Activated CD8-positive, alpha-beta memory T cell treated with anti-CD3 and anti-CD28 coated beads, Interleukin-2, amount 50 U/mL, for 24 hours (primary cell): Measurements from ENCODE around the gene CDIP1.
A peak's percentile ranks its signal among the peaks of the same experiment; 100 is the strongest.

Experiments
- DNase-seq: peaks from one replicate; pipeline ENCODE4 v3.0.0-alpha.2; 2020; ENCODE audit errors: extremely low read depth

Gene CDIP1

GRCh38 chr16:4489030-4489429, 49.5 kb downstream of the CDIP1 start:
- no peak for DNase-seq

GRCh38 chr16:4488499-4488967, 50.0 kb downstream of the CDIP1 start:
- no peak for DNase-seq

- no peak for DNase-seq
These were observed 50.5 kb downstream of the CDIP1 start for GRCh38 chr16:4487955-4488498.

- no peak for DNase-seq
These were observed 52.3 kb downstream of the CDIP1 start for GRCh38 chr16:4486126-4486893.

GRCh38 chr16:4481963-4482362, 56.6 kb downstream of the CDIP1 start:
- no peak for DNase-seq

- DNase-seq: no peak
These were observed 57.0 kb downstream of the CDIP1 start for GRCh38 chr16:4481526-4481925.

GRCh38 chr16:4477966-4478365, 60.6 kb downstream of the CDIP1 start:
- DNase-seq: no peak

GRCh38 chr16:4475880-4476788, 62.4 kb downstream of the CDIP1 start, which contains the start of gene HMOX2:
Gene HMOX2, plus strand, starts transcription at chr16:4476398. Its CDS starts 29,127 bp downstream, at chr16:4505525.
- peak; percentile 84 for DNase-seq

GRCh38 chr16:4474192-4474961, 64.2 kb downstream of the CDIP1 start, which contains the start of gene NMRAL1:
Gene NMRAL1, minus strand, starts transcription at chr16:4474625. Its CDS starts 493 bp downstream, at chr16:4474132.
- peak; percentile 72 for DNase-seq

GRCh38 chr16:4472880-4473279, 65.7 kb downstream of the CDIP1 start:
- no peak for DNase-seq

- no peak for DNase-seq
These were observed 66.7 kb downstream of the CDIP1 start for GRCh38 chr16:4471869-4472268.

GRCh38 chr16:4468972-4469371, 69.6 kb downstream of the CDIP1 start:
- DNase-seq: no peak

GRCh38 chr16:4467916-4468315, 70.7 kb downstream of the CDIP1 start:
- no peak for DNase-seq

GRCh38 chr16:4465977-4466779, 72.4 kb downstream of the CDIP1 start:
- DNase-seq: no peak

GRCh38 chr16:4463522-4464163, 74.9 kb downstream of the CDIP1 start:
- no peak for DNase-seq

- DNase-seq: no peak
These were observed 77.1 kb downstream of the CDIP1 start for GRCh38 chr16:4461250-4462085.

- no peak for DNase-seq
These were observed 77.7 kb downstream of the CDIP1 start for GRCh38 chr16:4460936-4461249.
